SKM-1 treated with dmso at 0.1 percent for 144 hours (cell line): ENCODE measurements around the gene RSPH6A.
A peak's percentile ranks its signal among the peaks of the same experiment; 100 is the strongest.

ENCODE experiments used
- DNase-seq: peaks from one replicate; lab custom pipeline; 2025; ENCODE audit not compliant: unreplicated experiment; lab: John Stamatoyannopoulos, UW

The RSPH6A gene

GRCh38 chr19:45781214-45782161, 33.6 kb downstream of the RSPH6A start:
- DNase-seq = no peak

- DNase-seq = no peak
Observed at GRCh38 chr19:45780448-45781213, 34.5 kb downstream of the RSPH6A start.

- no peak for DNase-seq
Observed at GRCh38 chr19:45780146-45780447, 35.0 kb downstream of the RSPH6A start.

GRCh38 chr19:45779231-45780145, 35.6 kb downstream of the RSPH6A start:
- DNase-seq = no peak

GRCh38 chr19:45778010-45778661, 37.0 kb downstream of the RSPH6A start:
- DNase-seq = no peak

GRCh38 chr19:45777395-45777961, 37.6 kb downstream of the RSPH6A start:
- no peak for DNase-seq

GRCh38 chr19:45774765-45775164, 40.3 kb downstream of the RSPH6A start:
- DNase-seq = no peak

- DNase-seq = no peak
Observed at GRCh38 chr19:45773384-45773783, 41.7 kb downstream of the RSPH6A start.

GRCh38 chr19:45772912-45773311, 42.2 kb downstream of the RSPH6A start:
- no peak for DNase-seq

GRCh38 chr19:45772130-45772840, 42.8 kb downstream of the RSPH6A start:
- DNase-seq = no peak

- no peak for DNase-seq
Observed at GRCh38 chr19:45771311-45771933, 43.7 kb downstream of the RSPH6A start.

GRCh38 chr19:45770192-45771101, 44.7 kb downstream of the RSPH6A start:
- DNase-seq = peak; percentile 22

GRCh38 chr19:45769821-45770191, 45.3 kb downstream of the RSPH6A start:
- DNase-seq = no peak

GRCh38 chr19:45768984-45769782, 45.9 kb downstream of the RSPH6A start, which contains the start of gene SIX5:
Gene SIX5 (minus strand): TSS chr19:45769252. CDS start chr19:45768844, 408 bp downstream.
- DNase-seq = no peak

GRCh38 chr19:45768655-45768983, 46.5 kb downstream of the RSPH6A start:
- no peak for DNase-seq

GRCh38 chr19:45767881-45768654, 47.0 kb downstream of the RSPH6A start:
- DNase-seq = no peak

GRCh38 chr19:45767410-45767880, 47.7 kb downstream of the RSPH6A start:
- DNase-seq = no peak
